Neural cell (in vitro differentiated cells): Measurements from ENCODE around the gene ETV3. TPM values are rescaled to one million over a fixed set of nuclear protein-coding genes. Genes with fewer than 3 reads are reported as not detected.

ENCODE experiments used
- H2AFZ ChIP-seq: fragments of 200-600, 300-800 bp; sonication (generic), shearing (Covaris generic); 2 replicates; pipeline ENCODE4 v1.6.0; 2014; ENCODE audit warnings: low read depth, mild to moderate bottlenecking, antibody characterized with exemption, low read length, moderate library complexity
- H3F3A ChIP-seq: fragments of 200-600 bp; shearing (Covaris generic); 2 replicates; pipeline ENCODE4 v1.6.1; 2016; ENCODE audit warnings: mild to moderate bottlenecking, moderate library complexity, mixed read lengths, antibody characterized with exemption, low read length; ENCODE audit not compliant: insufficient read depth, poor library complexity, severe bottlenecking
- H3K27ac ChIP-seq: fragments of 200-600, 300-800 bp; sonication (generic), shearing (Covaris generic); 2 replicates; pipeline ENCODE4 v1.5.1; 2014; ENCODE audit warnings: mild to moderate bottlenecking, low read length, moderate library complexity
- H3K27me3 ChIP-seq: fragments of 300-800, 200-600 bp; sonication (generic), shearing (Covaris generic); 2 replicates; pipeline ENCODE4 v1.6.0; 2014; ENCODE audit warnings: mild to moderate bottlenecking, low read depth, low read length, moderate library complexity; ENCODE audit not compliant: insufficient read depth
- H3K36me3 ChIP-seq: fragments of 300-800, 200-600 bp; sonication (generic), shearing (Covaris generic); 2 replicates; pipeline ENCODE4 v1.5.1; 2014; ENCODE audit warnings: mild to moderate bottlenecking, antibody characterized with exemption, low read length, moderate library complexity; ENCODE audit not compliant: insufficient read depth
- H3K4me2 ChIP-seq: fragments of 300-800, 200-600 bp; sonication (generic), shearing (Covaris generic); 2 replicates; pipeline ENCODE4 v1.6.0; 2014; ENCODE audit warnings: mild to moderate bottlenecking, low read length
- H3K4me3 ChIP-seq: fragments of 300-800, 200-600 bp; sonication (generic), shearing (Covaris generic); 2 replicates; pipeline ENCODE4 v1.5.1; 2014; ENCODE audit warnings: mild to moderate bottlenecking, low read length, moderate library complexity
- H3K79me2 ChIP-seq: fragments of 200-600 bp; shearing (Covaris generic); replicated peaks from 2 replicates; pipeline ENCODE4 v1.6.0; 2014; ENCODE audit warnings: mild to moderate bottlenecking, low read length, moderate library complexity; ENCODE audit not compliant: insufficient read depth
- H3K9ac ChIP-seq: fragments of 300-800, 200-600 bp; sonication (generic), shearing (Covaris generic); 2 replicates; pipeline ENCODE4 v1.6.1; 2016; ENCODE audit warnings: mild to moderate bottlenecking, low read length, mixed read lengths
- H3K9me2 ChIP-seq: fragments of 200-600 bp; shearing (Covaris generic); 2 replicates; pipeline ENCODE4 v1.6.1; 2016; ENCODE audit warnings: mild to moderate bottlenecking, low read length, mixed read lengths; ENCODE audit not compliant: insufficient read depth
- H3K9me3 ChIP-seq: fragments of 200-600, 300-800 bp; sonication (generic), shearing (Covaris generic); 2 replicates; pipeline ENCODE4 v1.6.1; 2016; ENCODE audit warnings: mild to moderate bottlenecking, mixed run types, low read length, moderate library complexity, mixed read lengths
- H4K20me1 ChIP-seq: fragments of 200-600 bp; shearing (Covaris generic); 2 replicates; pipeline ENCODE4 v1.6.1; 2016; ENCODE audit warnings: mild to moderate bottlenecking, mixed run types; ENCODE audit not compliant: insufficient read depth
- EP300 ChIP-seq: fragments of 450-650 bp; conservative IDR thresholded peaks from 2 replicates; pipeline ENCODE4 v1.6.1; 2014; ENCODE audit warnings: antibody characterized with exemption, mild to moderate bottlenecking, moderate library complexity; ENCODE audit not compliant: poor library complexity, severe bottlenecking
- EZH2 ChIP-seq: fragments of 200-600, 300-800 bp; shearing (Covaris generic), sonication (generic); IDR thresholded peaks from 2 replicates; pipeline ENCODE4 v1.6.1; 2014; ENCODE audit warnings: antibody characterized with exemption, low read length, borderline replicate concordance, mild to moderate bottlenecking; ENCODE audit not compliant: insufficient read depth, poor library complexity, severe bottlenecking
- MXI1 ChIP-seq: fragments of 450-650 bp; conservative IDR thresholded peaks from 2 replicates; pipeline ENCODE4 v1.6.1; 2014; ENCODE audit warnings: antibody characterized with exemption, mild to moderate bottlenecking; ENCODE audit not compliant: poor library complexity, severe bottlenecking
- POLR2AphosphoS5 ChIP-seq: IDR thresholded peaks from 2 replicates; pipeline ENCODE4 v1.6.1; 2012
- RAD21 ChIP-seq: fragments of 450-650 bp; conservative IDR thresholded peaks from 2 replicates; pipeline ENCODE4 v1.6.1; 2014; ENCODE audit warnings: antibody characterized with exemption, mild to moderate bottlenecking, moderate library complexity
- SMC3 ChIP-seq: fragments of 450-650 bp; conservative IDR thresholded peaks from 2 replicates; pipeline ENCODE4 v1.6.1; 2014; ENCODE audit warnings: antibody characterized with exemption, mild to moderate bottlenecking, moderate library complexity; ENCODE audit not compliant: poor library complexity
- TAF1 ChIP-seq: IDR thresholded peaks from 2 replicates; pipeline ENCODE4 v1.6.1; 2012; ENCODE audit warnings: low read depth
- polyA plus RNA-seq: library from polyadenylated mRNA; depleted of rRNA; stranded (reverse); fragments of >200 nt; gene quantifications from 2 replicates; pipeline ENCODE4 v1.2.3, GENCODE V29; 2014
- TF ChIP-seq, protein P1 (sequence below): IDR thresholded peaks from 2 replicates; pipeline ENCODE4 v1.6.1; 2012; ENCODE audit warnings: borderline replicate concordance
- TF ChIP-seq, protein P2 (sequence below): fragments of 450-650 bp; IDR thresholded peaks from 2 replicates; pipeline ENCODE4 v1.5.1; 2014; ENCODE audit warnings: antibody characterized with exemption, mild to moderate bottlenecking, moderate library complexity; ENCODE audit not compliant: poor library complexity, severe bottlenecking

The ETV3 gene
- polyA plus RNA-seq, 1 donor from 2014 or later = 9.9 TPM

DNA sequence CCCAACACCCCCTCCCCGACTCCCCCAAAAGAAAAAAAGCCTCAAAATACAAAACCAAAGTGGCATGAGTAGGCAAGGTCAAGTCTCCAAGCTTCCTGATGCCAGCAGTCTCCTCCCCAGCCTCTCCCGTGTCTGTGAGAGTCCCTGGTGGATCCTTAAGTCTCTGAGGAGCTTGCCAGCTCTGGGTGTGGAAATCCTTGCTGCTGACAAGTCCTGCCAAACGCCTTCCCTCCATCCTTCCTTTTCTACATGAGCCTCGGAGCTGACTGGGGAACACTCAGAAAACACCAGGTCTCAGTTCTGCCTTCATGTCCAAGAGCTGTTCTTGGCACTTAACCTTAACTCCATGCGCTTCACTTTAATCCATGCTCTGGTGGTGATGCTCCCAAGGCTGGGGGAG lies 34.9 kb downstream of the ETV3 start:
- no peaks in the 10 kb centered on the region for H3F3A ChIP-seq

DNA sequence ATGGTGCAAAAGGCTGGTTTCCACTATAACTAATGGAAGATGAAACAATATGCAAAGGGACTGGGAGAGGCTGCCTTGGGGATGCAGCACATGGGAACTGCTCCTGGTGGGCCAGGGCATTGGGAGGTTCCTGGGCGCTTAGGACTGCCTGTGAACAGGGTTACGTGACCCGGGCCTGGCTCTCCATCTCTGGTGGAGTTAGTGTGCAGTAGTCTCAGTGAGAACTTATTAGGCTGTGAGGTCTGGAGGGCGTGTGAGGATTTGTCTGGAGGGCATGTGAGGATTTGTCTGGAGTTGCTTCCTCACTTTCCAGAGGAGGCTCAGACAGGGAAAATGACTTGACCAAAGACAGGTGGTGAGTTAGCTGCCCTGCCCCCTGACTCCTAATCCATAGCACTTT lies 37.0 kb downstream of the ETV3 start:
- Histone ChIP-seq H3K36me3 (no peaks in the 10 kb centered on the region), H2AFZ (no peak overlapping the region), H3K9ac (no peak overlapping the region), H3K27ac (no peak overlapping the region), H4K20me1 (no peaks in the 10 kb centered on the region), H3K4me3 (no peak overlapping the region), H3K79me2 (no peaks in the 10 kb centered on the region), H3K9me3 (no peaks in the 10 kb centered on the region), H3K27me3 (no peaks in the 10 kb centered on the region), H3K9me2 (no peaks in the 10 kb centered on the region), H3F3A (no peaks in the 10 kb centered on the region), H3K4me2 (no peak overlapping the region)
- no peak for TF ChIP-seq SMC3
- TF ChIP-seq, protein P1, sequence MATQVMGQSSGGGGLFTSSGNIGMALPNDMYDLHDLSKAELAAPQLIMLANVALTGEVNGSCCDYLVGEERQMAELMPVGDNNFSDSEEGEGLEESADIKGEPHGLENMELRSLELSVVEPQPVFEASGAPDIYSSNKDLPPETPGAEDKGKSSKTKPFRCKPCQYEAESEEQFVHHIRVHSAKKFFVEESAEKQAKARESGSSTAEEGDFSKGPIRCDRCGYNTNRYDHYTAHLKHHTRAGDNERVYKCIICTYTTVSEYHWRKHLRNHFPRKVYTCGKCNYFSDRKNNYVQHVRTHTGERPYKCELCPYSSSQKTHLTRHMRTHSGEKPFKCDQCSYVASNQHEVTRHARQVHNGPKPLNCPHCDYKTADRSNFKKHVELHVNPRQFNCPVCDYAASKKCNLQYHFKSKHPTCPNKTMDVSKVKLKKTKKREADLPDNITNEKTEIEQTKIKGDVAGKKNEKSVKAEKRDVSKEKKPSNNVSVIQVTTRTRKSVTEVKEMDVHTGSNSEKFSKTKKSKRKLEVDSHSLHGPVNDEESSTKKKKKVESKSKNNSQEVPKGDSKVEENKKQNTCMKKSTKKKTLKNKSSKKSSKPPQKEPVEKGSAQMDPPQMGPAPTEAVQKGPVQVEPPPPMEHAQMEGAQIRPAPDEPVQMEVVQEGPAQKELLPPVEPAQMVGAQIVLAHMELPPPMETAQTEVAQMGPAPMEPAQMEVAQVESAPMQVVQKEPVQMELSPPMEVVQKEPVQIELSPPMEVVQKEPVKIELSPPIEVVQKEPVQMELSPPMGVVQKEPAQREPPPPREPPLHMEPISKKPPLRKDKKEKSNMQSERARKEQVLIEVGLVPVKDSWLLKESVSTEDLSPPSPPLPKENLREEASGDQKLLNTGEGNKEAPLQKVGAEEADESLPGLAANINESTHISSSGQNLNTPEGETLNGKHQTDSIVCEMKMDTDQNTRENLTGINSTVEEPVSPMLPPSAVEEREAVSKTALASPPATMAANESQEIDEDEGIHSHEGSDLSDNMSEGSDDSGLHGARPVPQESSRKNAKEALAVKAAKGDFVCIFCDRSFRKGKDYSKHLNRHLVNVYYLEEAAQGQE = no peak
- no peak for TF ChIP-seq MXI1
- no peak for TF ChIP-seq POLR2AphosphoS5
- no peak for TF ChIP-seq EP300
- no peak for TF ChIP-seq TAF1
- TF ChIP-seq, protein P2, sequence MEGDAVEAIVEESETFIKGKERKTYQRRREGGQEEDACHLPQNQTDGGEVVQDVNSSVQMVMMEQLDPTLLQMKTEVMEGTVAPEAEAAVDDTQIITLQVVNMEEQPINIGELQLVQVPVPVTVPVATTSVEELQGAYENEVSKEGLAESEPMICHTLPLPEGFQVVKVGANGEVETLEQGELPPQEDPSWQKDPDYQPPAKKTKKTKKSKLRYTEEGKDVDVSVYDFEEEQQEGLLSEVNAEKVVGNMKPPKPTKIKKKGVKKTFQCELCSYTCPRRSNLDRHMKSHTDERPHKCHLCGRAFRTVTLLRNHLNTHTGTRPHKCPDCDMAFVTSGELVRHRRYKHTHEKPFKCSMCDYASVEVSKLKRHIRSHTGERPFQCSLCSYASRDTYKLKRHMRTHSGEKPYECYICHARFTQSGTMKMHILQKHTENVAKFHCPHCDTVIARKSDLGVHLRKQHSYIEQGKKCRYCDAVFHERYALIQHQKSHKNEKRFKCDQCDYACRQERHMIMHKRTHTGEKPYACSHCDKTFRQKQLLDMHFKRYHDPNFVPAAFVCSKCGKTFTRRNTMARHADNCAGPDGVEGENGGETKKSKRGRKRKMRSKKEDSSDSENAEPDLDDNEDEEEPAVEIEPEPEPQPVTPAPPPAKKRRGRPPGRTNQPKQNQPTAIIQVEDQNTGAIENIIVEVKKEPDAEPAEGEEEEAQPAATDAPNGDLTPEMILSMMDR = no peak
- no peak for TF ChIP-seq EZH2
- no peak for TF ChIP-seq RAD21

More for the DNA sequence above, 34.9 kb downstream of the ETV3 start:
- no peaks in the 10 kb centered on the region for H3K9me3 ChIP-seq
- no peak overlapping the region for H3K9ac ChIP-seq
- TF ChIP-seq SMC3 = no peak
- TF ChIP-seq RAD21 = no peak
- TF ChIP-seq POLR2AphosphoS5 = no peak
- TF ChIP-seq, protein P2 = no peak
- TF ChIP-seq, protein P1 = no peak
- TF ChIP-seq TAF1 = no peak
- TF ChIP-seq EZH2 = no peak
- TF ChIP-seq EP300 = no peak
- TF ChIP-seq MXI1 = no peak
- no peak overlapping the region for H3K4me3 ChIP-seq
- H3K36me3 ChIP-seq = no peaks in the 10 kb centered on the region
- no peaks in the 10 kb centered on the region for H3K9me2 ChIP-seq
- H3K27me3 ChIP-seq = no peaks in the 10 kb centered on the region
- no peaks in the 10 kb centered on the region for H3K79me2 ChIP-seq
- H3K27ac ChIP-seq = no peak overlapping the region
- H3K4me2 ChIP-seq = no peak overlapping the region
- no peak overlapping the region for H2AFZ ChIP-seq
- no peaks in the 10 kb centered on the region for H4K20me1 ChIP-seq
